ENCODE data around the gene DNM3.
"Not testable (repeated sequence)": the region's sequence is repeated elsewhere in the genome, so short reads cannot be mapped to it uniquely, and the experiment has no call there.

DNM3 gene

GRCh38 chr1:171799166-171799565 lies 42.1 kb upstream of the DNM3 start:
- DNase-seq (ENCODE audit: extremely low read depth, low read depth), result no peak
- TF ChIP-seq CTCF (IDR thresholded peaks at IDR 0.05; ENCODE audit: low read depth, low read length), result no peak

- not testable (repeated sequence) for DNase-seq (ENCODE audit: extremely low read depth, low read depth)
Measured at GRCh38 chr1:171799698-171800097, 41.6 kb upstream of the DNM3 start.

- no peak; the same call in 1 of the 2 replicates for TF ChIP-seq CTCF (IDR thresholded peaks at IDR 0.05; ENCODE audit: low read depth, low read length)
- DNase-seq (ENCODE audit: extremely low read depth, low read depth), result no peak
Measured at GRCh38 chr1:171800342-171800741, 41.0 kb upstream of the DNM3 start.

- DNase-seq (ENCODE audit: extremely low read depth, low read depth), result no peak
- TF ChIP-seq CTCF (IDR thresholded peaks at IDR 0.05; ENCODE audit: low read depth, low read length), result no peak
Measured at GRCh38 chr1:171800851-171801250, 40.4 kb upstream of the DNM3 start.

- no peak for DNase-seq (ENCODE audit: extremely low read depth, low read depth)
- TF ChIP-seq CTCF (IDR thresholded peaks at IDR 0.05; ENCODE audit: low read depth, low read length), result peak; percentile 82
Measured at GRCh38 chr1:171801487-171801891, 39.8 kb upstream of the DNM3 start.

GRCh38 chr1:171802207-171802606 lies 39.1 kb upstream of the DNM3 start:
- no peak for DNase-seq (ENCODE audit: extremely low read depth, low read depth)
- no peak for TF ChIP-seq CTCF (IDR thresholded peaks at IDR 0.05; ENCODE audit: low read depth, low read length)

GRCh38 chr1:171803045-171803444 lies 38.3 kb upstream of the DNM3 start:
- DNase-seq (ENCODE audit: extremely low read depth, low read depth), result peak; percentile 75
- TF ChIP-seq CTCF (IDR thresholded peaks at IDR 0.05; ENCODE audit: low read depth, low read length), result no peak

- TF ChIP-seq CTCF (IDR thresholded peaks at IDR 0.05; ENCODE audit: low read depth, low read length), result no peak
Measured at GRCh38 chr1:171803461-171804022, 37.8 kb upstream of the DNM3 start.

More at GRCh38 chr1:171803461-171804022, 37.8 kb upstream of the DNM3 start:
- no peak for DNase-seq (ENCODE audit: extremely low read depth, low read depth)

Data from AG09319 (cell line).